GM12801 (cell line): Measurements from ENCODE around the gene AP1G2.

Source experiments
- CTCF ChIP-seq: IDR thresholded peaks from one replicate; pipeline ENCODE4 v1.5.1; 2011; ENCODE audit warnings: control low read depth; ENCODE audit not compliant: insufficient read length; ENCODE audit errors: extremely low read depth

AP1G2 gene

GRCh38 chr14:23588884-23589598 lies 21.4 kb upstream of the AP1G2 start:
- TF ChIP-seq CTCF = no peak

GRCh38 chr14:23582906-23583760 lies 15.5 kb upstream of the AP1G2 start:
- TF ChIP-seq CTCF = no peak

- no peak for TF ChIP-seq CTCF
Measured at GRCh38 chr14:23580948-23581281, 13.3 kb upstream of the AP1G2 start.

- TF ChIP-seq CTCF = no peak
Measured at GRCh38 chr14:23580152-23580926, 12.7 kb upstream of the AP1G2 start.

- TF ChIP-seq CTCF = no peak
Measured at GRCh38 chr14:23579739-23580138, 12.1 kb upstream of the AP1G2 start.

GRCh38 chr14:23579311-23579630 lies 11.7 kb upstream of the AP1G2 start:
- no peak for TF ChIP-seq CTCF

GRCh38 chr14:23578560-23579310 lies 11.1 kb upstream of the AP1G2 start, which contains the start of gene JPH4:
TSS of gene JPH4 (minus strand) at chr14:23578790. CDS start at chr14:23577453, 1,337 bp downstream.
- TF ChIP-seq CTCF = no peak
